ENCODE results near the gene GBF1. TPM values are rescaled to one million over a fixed set of nuclear protein-coding genes. Genes with fewer than 3 reads are reported as not detected.

GBF1 gene
- total and polyA plus RNA-seq, 10 donors = 5.8 to 42.1 (median 38.6) TPM

- DNase-seq = no peak
- H3K36me3 ChIP-seq = peaks cover 0 to 58% (median 8%) of the 10 kb centered on the region in 6 donors
- no peaks in the 10 kb centered on the region for H3K27me3 ChIP-seq (replicated peaks in 1 of 7)
- TF ChIP-seq CTCF (IDR thresholded peaks at IDR 0.05 in 8 of 11, conservative IDR thresholded peaks at IDR 0.05 in 3 of 11) (no peak), POLR2AphosphoS5 (IDR thresholded peaks at IDR 0.05) (no peak), POLR2A (IDR thresholded peaks at IDR 0.05) (no peak)
- peaks cover 9 to 74% (median 31%) of the 10 kb centered on the region in 6 donors for H3K4me1 ChIP-seq
- intact Hi-C loops (cut with DNase I; ENCODE audit: low total_unique reads) = no loop called here
- H3K27ac ChIP-seq = no peak overlapping the region
- no peaks in the 10 kb centered on the region for H3K9me3 ChIP-seq
- no peak overlapping the region for H3K4me3 ChIP-seq
- 97 to 99% (median 98%) methylated on average over 3 of the region's 3 CpGs for WGBS, 5 donors
These were observed 21.3 kb downstream of the GBF1 start for GRCh38 chr10:102266670-102267069.

GRCh38 chr10:102267748-102268147 is 22.4 kb downstream of the GBF1 start:
- DNase-seq = no peak
- no peaks in the 10 kb centered on the region for H3K9me3 ChIP-seq
- H3K4me1 ChIP-seq = peaks cover 9 to 75% (median 33%) of the 10 kb centered on the region in 6 donors
- TF ChIP-seq POLR2A (IDR thresholded peaks at IDR 0.05) (no peak), CTCF (IDR thresholded peaks at IDR 0.05 in 8 of 11, conservative IDR thresholded peaks at IDR 0.05 in 3 of 11) (no peak), POLR2AphosphoS5 (IDR thresholded peaks at IDR 0.05) (no peak)
- peak overlapping the region in 3 of 8 donors; percentile 11 to 26 (median 23) for H3K27ac ChIP-seq
- H3K36me3 ChIP-seq = peaks cover 0 to 52% (median 4%) of the 10 kb centered on the region in 6 donors
- no peaks in the 10 kb centered on the region for H3K27me3 ChIP-seq (replicated peaks in 1 of 7)
- H3K4me3 ChIP-seq = no peak overlapping the region
- intact Hi-C loops (cut with DNase I; ENCODE audit: low total_unique reads) = no loop called here

- peaks cover 0 to 46% (median 1%) of the 10 kb centered on the region in 6 donors for H3K36me3 ChIP-seq
- H3K27me3 ChIP-seq (replicated peaks in 1 of 7) = no peaks in the 10 kb centered on the region
- DNase-seq = no peak
- intact Hi-C loops (cut with DNase I; ENCODE audit: low total_unique reads) = no loop called here
- peaks cover 9 to 68% (median 32%) of the 10 kb centered on the region in 6 donors for H3K4me1 ChIP-seq
- no peak for TF ChIP-seq POLR2A (IDR thresholded peaks at IDR 0.05)
- TF ChIP-seq CTCF (IDR thresholded peaks at IDR 0.05 in 8 of 11, conservative IDR thresholded peaks at IDR 0.05 in 3 of 11) = no peak
- TF ChIP-seq POLR2AphosphoS5 (IDR thresholded peaks at IDR 0.05) = no peak
- H3K27ac ChIP-seq = peak overlapping the region in 3 of 8 donors; percentile 11 to 26 (median 23)
- H3K9me3 ChIP-seq = no peaks in the 10 kb centered on the region
- no peak overlapping the region for H3K4me3 ChIP-seq
These were observed 23.1 kb downstream of the GBF1 start for GRCh38 chr10:102268375-102268888.

- no peak for DNase-seq
These were observed 23.7 kb downstream of the GBF1 start for GRCh38 chr10:102269017-102269416.

More at GRCh38 chr10:102269017-102269416, 23.7 kb downstream of the GBF1 start:
- H3K27me3 ChIP-seq (replicated peaks in 1 of 7) = no peaks in the 10 kb centered on the region
- H3K4me1 ChIP-seq = peaks cover 9 to 65% (median 34%) of the 10 kb centered on the region in 6 donors
- no peaks in the 10 kb centered on the region for H3K9me3 ChIP-seq
- H3K36me3 ChIP-seq = peaks cover 0 to 40% (median 0%) of the 10 kb centered on the region in 6 donors
- H3K27ac ChIP-seq = peak overlapping the region in 2 of 8 donors; percentile 11 to 41
- peak in 1 of 3 donors; percentile 31 for TF ChIP-seq POLR2AphosphoS5 (IDR thresholded peaks at IDR 0.05)
- no peak for TF ChIP-seq CTCF (IDR thresholded peaks at IDR 0.05 in 8 of 11, conservative IDR thresholded peaks at IDR 0.05 in 3 of 11)
- no peak for TF ChIP-seq POLR2A (IDR thresholded peaks at IDR 0.05)
- no peak overlapping the region for H3K4me3 ChIP-seq
- intact Hi-C loops (cut with DNase I; ENCODE audit: low total_unique reads) = no loop called here
- 27 to 55% (median 38%) methylated on average over 3 of the region's 3 CpGs for WGBS, 5 donors

All from spleen (tissue), 11 donors.